HG02610 (cell line): Measurements from ENCODE around the gene GMNN.

Source experiments
- ATAC-seq: cut with Tn5 transposase; IDR thresholded peaks from one replicate; pipeline ENCODE4 v1.9.1; 2021; ENCODE audit warnings: mild to moderate bottlenecking, moderate library complexity; ENCODE audit not compliant: unreplicated experiment

GMNN gene

GRCh38 chr6:24799541-24799915, 24.8 kb downstream of the GMNN start:
- no peak for ATAC-seq

GRCh38 chr6:24802271-24803059, 27.7 kb downstream of the GMNN start:
- no peak for ATAC-seq

- no peak for ATAC-seq
Observed at GRCh38 chr6:24807584-24807983, 32.8 kb downstream of the GMNN start.

- no peak for ATAC-seq
Observed at GRCh38 chr6:24809728-24810127, 35.0 kb downstream of the GMNN start.

- no peak for ATAC-seq
Observed at GRCh38 chr6:24818346-24818745, 43.6 kb downstream of the GMNN start.

GRCh38 chr6:24821860-24822444, 47.2 kb downstream of the GMNN start:
- no peak for ATAC-seq

GRCh38 chr6:24822696-24823095, 48.0 kb downstream of the GMNN start:
- ATAC-seq: no peak

- no peak for ATAC-seq
Observed at GRCh38 chr6:24823185-24823584, 48.4 kb downstream of the GMNN start.

- no peak for ATAC-seq
Observed at GRCh38 chr6:24824142-24824938, 49.6 kb downstream of the GMNN start.

GRCh38 chr6:24825130-24825630, 50.4 kb downstream of the GMNN start:
- no peak for ATAC-seq

GRCh38 chr6:24827162-24827561, 52.4 kb downstream of the GMNN start:
- ATAC-seq: no peak

- no peak for ATAC-seq
Observed at GRCh38 chr6:24827970-24828369, 53.2 kb downstream of the GMNN start.

- no peak for ATAC-seq
Observed at GRCh38 chr6:24829657-24830056, 54.9 kb downstream of the GMNN start.

GRCh38 chr6:24831771-24832716, 57.3 kb downstream of the GMNN start:
- no peak for ATAC-seq

- ATAC-seq: no peak
Observed at GRCh38 chr6:24832794-24833193, 58.1 kb downstream of the GMNN start.

- no peak for ATAC-seq
Observed at GRCh38 chr6:24833711-24834386, 59.1 kb downstream of the GMNN start.
